HepG2 (cell line): ENCODE measurements around the gene AANAT.

Source experiments
- ASH2L ChIP-seq: fragments of 300-600, 200-600 bp; sonication (generic); IDR thresholded peaks from 2 replicates; pipeline ENCODE4 v1.7.0; 2017; ENCODE audit warnings: low read depth, mild to moderate bottlenecking, moderate library complexity, mixed read lengths, low read length; ENCODE audit not compliant: insufficient read length
- CBFB ChIP-seq: sonication (generic); formaldehyde crosslinking; IDR thresholded peaks from 2 replicates; pipeline ENCODE4 v1.4.0; 2020; ENCODE audit warnings: missing genetic modification reagents
- CEBPB ChIP-seq: IDR thresholded peaks from 2 replicates; pipeline ENCODE4 v1.6.1; 2011; ENCODE audit warnings: low read depth, low read length, improper control_type of control experiment, borderline replicate concordance
- CHD4 ChIP-seq: fragments of 200-600 bp; sonication (generic); IDR thresholded peaks from 2 replicates; pipeline ENCODE4 v1.7.0; 2017; ENCODE audit warnings: mild to moderate bottlenecking, low read length, borderline replicate concordance
- EHMT2 ChIP-seq: fragments of 200-600 bp; sonication (generic); IDR thresholded peaks from 2 replicates; pipeline ENCODE4 v1.7.0; 2017; ENCODE audit warnings: antibody characterized with exemption, low read depth, low read length, borderline replicate concordance
- HDAC1 ChIP-seq: sonication (generic); formaldehyde crosslinking; IDR thresholded peaks from 2 replicates; pipeline ENCODE4 v1.5.1; 2020; ENCODE audit warnings: mild to moderate bottlenecking, missing genetic modification reagents
- MAFF ChIP-seq: IDR thresholded peaks from 2 replicates; pipeline ENCODE4 v1.6.1; 2011; ENCODE audit warnings: low read depth, low read length, improper control_type of control experiment
- POLR2A ChIP-seq, 2 experiments: IDR thresholded peaks; 2 replicates each; pipeline ENCODE4 v1.6.1; 2011; ENCODE audit warnings: low read depth in 2 of 2, low read length in 2 of 2, mild to moderate bottlenecking in 1 of 2, moderate library complexity in 1 of 2; ENCODE audit not compliant: insufficient read depth in 1 of 2
- ZFP36 ChIP-seq: fragments of 150-350 bp; IDR thresholded peaks from 2 replicates; pipeline ENCODE4 v1.6.1; 2018; ENCODE audit warnings: borderline replicate concordance, low read length, low read depth; ENCODE audit not compliant: partially characterized antibody
- ZNF777 ChIP-seq: sonication (generic); formaldehyde crosslinking; IDR thresholded peaks from 2 replicates; pipeline ENCODE4 v1.4.0; 2020; ENCODE audit warnings: missing genetic modification reagents
- TF ChIP-seq, protein P1 (sequence below): sonication (generic); formaldehyde crosslinking; IDR thresholded peaks from 2 replicates; pipeline ENCODE4 v1.5.1; 2020; ENCODE audit warnings: missing genetic modification reagents, mild to moderate bottlenecking, borderline replicate concordance
- TF ChIP-seq, protein P2 (sequence below): sonication (generic); formaldehyde crosslinking; IDR thresholded peaks from 2 replicates; pipeline ENCODE4 v1.4.0; 2020; ENCODE audit warnings: missing genetic modification reagents

DNA sequence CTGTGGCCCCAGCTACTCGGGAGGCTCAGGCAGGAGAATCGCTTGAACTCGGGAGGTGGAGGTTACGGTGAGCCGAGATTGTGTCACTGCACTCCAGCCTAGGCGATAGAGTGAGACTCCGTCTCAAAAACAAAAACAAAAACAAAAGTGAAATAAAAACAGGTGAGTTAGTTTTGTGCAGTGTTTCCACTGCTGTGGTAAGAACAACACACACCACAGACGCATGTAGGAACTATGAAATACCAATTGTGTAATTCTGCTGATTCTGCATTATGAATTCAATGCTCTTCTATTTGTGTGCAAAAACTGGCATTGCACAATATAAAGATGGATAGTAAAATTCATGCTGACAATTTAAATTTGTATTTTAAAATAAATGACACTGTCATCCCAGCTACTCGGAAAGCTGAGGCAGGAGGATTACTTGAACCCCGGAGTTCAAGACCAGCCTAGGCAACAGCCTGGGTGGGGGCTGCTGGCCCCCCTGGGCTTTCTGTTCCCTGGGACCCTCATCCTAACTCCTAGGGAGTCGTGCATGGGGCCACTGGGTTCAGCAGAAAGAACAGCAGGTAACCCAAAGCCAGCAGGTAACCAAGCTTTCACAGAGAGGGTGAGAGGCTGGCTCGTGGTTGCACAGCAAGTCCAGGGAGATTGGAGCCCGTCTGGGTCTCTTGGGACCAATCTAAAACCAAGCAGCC lies 44.4 kb downstream of the AANAT start:
- TF ChIP-seq CEBPB (peak; percentile 81; the same call in 1 of the 2 replicates), EHMT2 (no peak), POLR2A (IDR thresholded peaks at IDR 0.05; ENCODE audit: insufficient read depth in 1 of 2, low read depth in 2 of 2, low read length in 2 of 2) (no peak), CHD4 (no peak), ZFP36 (no peak), CBFB (CRISPR knock-in tag) (no peak), ZNF777 (CRISPR knock-in tag) (no peak), HDAC1 (CRISPR knock-in tag) (no peak), MAFF (peak; percentile 97), ASH2L (no peak)
- TF ChIP-seq, protein P1, sequence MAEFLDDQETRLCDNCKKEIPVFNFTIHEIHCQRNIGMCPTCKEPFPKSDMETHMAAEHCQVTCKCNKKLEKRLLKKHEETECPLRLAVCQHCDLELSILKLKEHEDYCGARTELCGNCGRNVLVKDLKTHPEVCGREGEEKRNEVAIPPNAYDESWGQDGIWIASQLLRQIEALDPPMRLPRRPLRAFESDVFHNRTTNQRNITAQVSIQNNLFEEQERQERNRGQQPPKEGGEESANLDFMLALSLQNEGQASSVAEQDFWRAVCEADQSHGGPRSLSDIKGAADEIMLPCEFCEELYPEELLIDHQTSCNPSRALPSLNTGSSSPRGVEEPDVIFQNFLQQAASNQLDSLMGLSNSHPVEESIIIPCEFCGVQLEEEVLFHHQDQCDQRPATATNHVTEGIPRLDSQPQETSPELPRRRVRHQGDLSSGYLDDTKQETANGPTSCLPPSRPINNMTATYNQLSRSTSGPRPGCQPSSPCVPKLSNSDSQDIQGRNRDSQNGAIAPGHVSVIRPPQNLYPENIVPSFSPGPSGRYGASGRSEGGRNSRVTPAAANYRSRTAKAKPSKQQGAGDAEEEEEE: no peak
- TF ChIP-seq, protein P2, sequence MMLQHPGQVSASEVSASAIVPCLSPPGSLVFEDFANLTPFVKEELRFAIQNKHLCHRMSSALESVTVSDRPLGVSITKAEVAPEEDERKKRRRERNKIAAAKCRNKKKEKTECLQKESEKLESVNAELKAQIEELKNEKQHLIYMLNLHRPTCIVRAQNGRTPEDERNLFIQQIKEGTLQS: no peak
